HCT116 (cell line): ENCODE results near the gene SAP130. TPM values are rescaled to one million over a fixed set of nuclear protein-coding genes. Genes with fewer than 3 reads are reported as not detected.

Experiments used
- ATAC-seq: fragments of 200-7000 bp; cut with Tn5 transposase; 2 replicates; pipeline ENCODE4 v1.9.1; 2020; ENCODE audit warnings: mild to moderate bottlenecking, moderate library complexity
- BruUV-seq: library from RNA; stranded (reverse); fragments of 400-500 nt; replicated peaks from 2 replicates; lab custom pipeline; 2021; lab: Mats Ljungman, UMichigan
- CTCF ChIA-PET: fragments of 300-600 bp; sonication (Branson Sonifier 250); formaldehyde crosslinking; loops from one replicate; lab custom pipeline; 2021; ENCODE audit warnings: antibody characterized with exemption; lab: Charles Lee
- POLR2A ChIA-PET: fragments of 300-600, 350-600 bp; sonication (Branson Sonifier 250); formaldehyde crosslinking; loops from one replicate; lab custom pipeline; 2021; ENCODE audit warnings: antibody characterized with exemption; lab: Charles Lee
- RAD21 ChIA-PET, 2 experiments: fragments of 300-600 bp; sonication (Branson Sonifier 250); formaldehyde crosslinking; loops; one replicate each; lab custom pipeline; 2023; ENCODE audit warnings: low total read pairs in 2 of 2; ENCODE audit not compliant: uncharacterized antibody in 2 of 2, unreplicated experiment in 2 of 2, low non-redundant PET in 1 of 2; lab: Charles Lee
- DNase-seq: peaks from one replicate; pipeline ENCODE4 v3.0.0-alpha.2; 2010; ENCODE audit warnings: low read depth, low spot score
- H2AFZ ChIP-seq: fragments of 200-600 bp; shearing (Covaris generic), sonication (generic); 2 replicates; pipeline ENCODE4 v1.6.1; 2017; ENCODE audit warnings: low read depth, mixed run types, mixed read lengths, antibody characterized with exemption, low read length; ENCODE audit not compliant: poor library complexity, severe bottlenecking
- H3K27ac ChIP-seq: 2 replicates; pipeline ENCODE4 v1.5.1; 2012; ENCODE audit warnings: low read depth, low read length
- H3K27me3 ChIP-seq: fragments of 200-600 bp; sonication (generic); 2 replicates; pipeline ENCODE4 v1.6.1; 2016; ENCODE audit warnings: mixed run types, low read length, mixed read lengths; ENCODE audit not compliant: insufficient read depth
- H3K36me3 ChIP-seq, 2 experiments: fragments of 200-500 bp in 1 of 2; fragments of 200-600 bp in 1 of 2; sonication (Bioruptor generic) in 1 of 2; sonication (generic) in 1 of 2; 2 replicates each; pipeline versions ENCODE4 v1.5.1 to v1.6.1; 2014 to 2016; ENCODE audit warnings: low read length in 2 of 2, inconsistent platforms in 1 of 2, mixed read lengths in 1 of 2, mixed run types in 1 of 2; ENCODE audit not compliant: insufficient read depth in 2 of 2, control insufficient read depth in 1 of 2
- H3K4me1 ChIP-seq, 2 experiments: fragments of 200-600 bp in 1 of 2; sonication (generic) in 1 of 2; 2 replicates each; pipeline versions ENCODE4 v1.5.1 to v1.6.1; 2012 to 2017; ENCODE audit warnings: low read length in 2 of 2, inconsistent platforms in 1 of 2, mild to moderate bottlenecking in 1 of 2, mixed read lengths in 1 of 2, mixed run types in 1 of 2, moderate library complexity in 1 of 2; ENCODE audit not compliant: insufficient read depth in 2 of 2, control insufficient read depth in 1 of 2
- H3K4me2 ChIP-seq: fragments of 200-600 bp; sonication (generic); 2 replicates; pipeline ENCODE4 v1.6.1; 2017; ENCODE audit warnings: mixed run types, low read length, mixed read lengths
- H3K4me3 ChIP-seq, 2 experiments: fragments of 200-600 bp in 1 of 2; sonication (generic) in 1 of 2; replicated peaks in 1 of 2; 2 replicates each; pipeline ENCODE4 v1.5.1; 2011 to 2016; ENCODE audit warnings: low read length in 2 of 2, control low read depth in 1 of 2, low read depth in 1 of 2, mild to moderate bottlenecking in 1 of 2, mixed read lengths in 1 of 2, mixed run types in 1 of 2
- H3K79me2 ChIP-seq: fragments of 200-600 bp; sonication (generic); 2 replicates; pipeline ENCODE4 v1.6.1; 2017; ENCODE audit warnings: mild to moderate bottlenecking, mixed run types, low read length, moderate library complexity, mixed read lengths; ENCODE audit not compliant: insufficient read depth
- H3K9ac ChIP-seq: fragments of 200-600 bp; sonication (generic); 2 replicates; pipeline ENCODE4 v1.6.1; 2016; ENCODE audit warnings: low read length, mixed read lengths
- H3K9me2 ChIP-seq: fragments of 200-600 bp; sonication (generic), shearing (Covaris generic); 2 replicates; pipeline ENCODE4 v1.6.1; 2017; ENCODE audit warnings: mixed run types, mild to moderate bottlenecking, moderate library complexity; ENCODE audit not compliant: insufficient read depth
- H3K9me3 ChIP-seq, 2 experiments: fragments of 200-500 bp in 1 of 2; fragments of 200-600 bp in 1 of 2; sonication (Bioruptor generic) in 1 of 2; sonication (generic) in 1 of 2; 2 replicates each; pipeline ENCODE4 v1.6.1; 2014 to 2017; ENCODE audit warnings: low read length in 2 of 2, mixed read lengths in 2 of 2, inconsistent platforms in 1 of 2, low read depth in 1 of 2, mild to moderate bottlenecking in 1 of 2, mixed run types in 1 of 2, moderate library complexity in 1 of 2; ENCODE audit not compliant: control insufficient read depth in 1 of 2, insufficient read depth in 1 of 2
- H4K20me1 ChIP-seq: fragments of 200-600 bp; sonication (generic), shearing (Covaris generic); 2 replicates; pipeline ENCODE4 v1.6.1; 2017; ENCODE audit warnings: mixed run types, mild to moderate bottlenecking, moderate library complexity; ENCODE audit not compliant: insufficient read depth
- CBX3 ChIP-seq: IDR thresholded peaks from 2 replicates; pipeline ENCODE4 v1.6.1; 2012; ENCODE audit warnings: low read depth
- CEBPB ChIP-seq: IDR thresholded peaks from 2 replicates; pipeline ENCODE4 v1.6.1; 2012; ENCODE audit warnings: low read depth
- EGR1 ChIP-seq: IDR thresholded peaks from 2 replicates; pipeline ENCODE4 v1.6.1; 2012; ENCODE audit warnings: low read depth
- ELF1 ChIP-seq: IDR thresholded peaks from 2 replicates; pipeline ENCODE4 v1.6.1; 2012; ENCODE audit warnings: low read depth, borderline replicate concordance
- EZH2 ChIP-seq: fragments of 200-600 bp; sonication (generic); IDR thresholded peaks from 2 replicates; pipeline ENCODE4 v1.6.1; 2017; ENCODE audit warnings: antibody characterized with exemption, mixed run types
- FOSL1 ChIP-seq: IDR thresholded peaks from 2 replicates; pipeline ENCODE4 v1.6.1; 2012; ENCODE audit warnings: low read depth
- JUND ChIP-seq: IDR thresholded peaks from 2 replicates; pipeline ENCODE4 v1.6.1; 2012
- MAX ChIP-seq: IDR thresholded peaks from 2 replicates; pipeline ENCODE4 v1.6.1; 2012
- POLR2AphosphoS5 ChIP-seq: IDR thresholded peaks from 2 replicates; pipeline ENCODE4 v1.6.1; 2011; ENCODE audit warnings: mild to moderate bottlenecking, low read depth, low read length, moderate library complexity
- SP1 ChIP-seq: IDR thresholded peaks from 2 replicates; pipeline ENCODE4 v1.6.1; 2012; ENCODE audit warnings: low read depth
- TCF7L2 ChIP-seq: IDR thresholded peaks from 2 replicates; pipeline ENCODE4 v1.7.0; 2011; ENCODE audit warnings: borderline replicate concordance, inconsistent platforms; ENCODE audit not compliant: insufficient read depth, insufficient read length; ENCODE audit errors: extremely low read depth
- YY1 ChIP-seq: IDR thresholded peaks from 2 replicates; pipeline ENCODE4 v1.6.1; 2011; ENCODE audit warnings: low read length, low read depth, moderate library complexity, mild to moderate bottlenecking; ENCODE audit not compliant: insufficient replicate concordance; ENCODE audit errors: extremely low read depth
- ZBTB33 ChIP-seq: IDR thresholded peaks from 2 replicates; pipeline ENCODE4 v1.6.1; 2011; ENCODE audit warnings: mild to moderate bottlenecking, low read length, moderate library complexity; ENCODE audit not compliant: insufficient replicate concordance; ENCODE audit errors: extremely low read depth
- ZNF274 ChIP-seq: fragments of 200-500 bp; sonication (Bioruptor generic); IDR thresholded peaks from 2 replicates; pipeline ENCODE4 v1.6.1; 2014; ENCODE audit warnings: mild to moderate bottlenecking, low read depth, low read length, inconsistent platforms
- intact Hi-C: fragments of 100-400 bp; cut with micrococcal nuclease; formaldehyde crosslinking; loops from 2 replicates; pipeline ENCODE4 v1.10.0; 2022
- total RNA-seq: library from RNA; stranded (reverse); gene quantifications from one replicate; pipeline ENCODE4 v1.2.1, GENCODE V29; 2021; ENCODE audit not compliant: unreplicated experiment
- TF ChIP-seq, protein P1 (sequence below): IDR thresholded peaks from 2 replicates; pipeline ENCODE4 v1.6.1; 2012; ENCODE audit warnings: low read depth

The SAP130 gene
- total RNA-seq, 1 experiment from 2014 or later, result 29.5 TPM

GRCh38 chr2:127953128-127953718, 74.6 kb downstream of the SAP130 start (continued):
- TF ChIP-seq, protein P1, sequence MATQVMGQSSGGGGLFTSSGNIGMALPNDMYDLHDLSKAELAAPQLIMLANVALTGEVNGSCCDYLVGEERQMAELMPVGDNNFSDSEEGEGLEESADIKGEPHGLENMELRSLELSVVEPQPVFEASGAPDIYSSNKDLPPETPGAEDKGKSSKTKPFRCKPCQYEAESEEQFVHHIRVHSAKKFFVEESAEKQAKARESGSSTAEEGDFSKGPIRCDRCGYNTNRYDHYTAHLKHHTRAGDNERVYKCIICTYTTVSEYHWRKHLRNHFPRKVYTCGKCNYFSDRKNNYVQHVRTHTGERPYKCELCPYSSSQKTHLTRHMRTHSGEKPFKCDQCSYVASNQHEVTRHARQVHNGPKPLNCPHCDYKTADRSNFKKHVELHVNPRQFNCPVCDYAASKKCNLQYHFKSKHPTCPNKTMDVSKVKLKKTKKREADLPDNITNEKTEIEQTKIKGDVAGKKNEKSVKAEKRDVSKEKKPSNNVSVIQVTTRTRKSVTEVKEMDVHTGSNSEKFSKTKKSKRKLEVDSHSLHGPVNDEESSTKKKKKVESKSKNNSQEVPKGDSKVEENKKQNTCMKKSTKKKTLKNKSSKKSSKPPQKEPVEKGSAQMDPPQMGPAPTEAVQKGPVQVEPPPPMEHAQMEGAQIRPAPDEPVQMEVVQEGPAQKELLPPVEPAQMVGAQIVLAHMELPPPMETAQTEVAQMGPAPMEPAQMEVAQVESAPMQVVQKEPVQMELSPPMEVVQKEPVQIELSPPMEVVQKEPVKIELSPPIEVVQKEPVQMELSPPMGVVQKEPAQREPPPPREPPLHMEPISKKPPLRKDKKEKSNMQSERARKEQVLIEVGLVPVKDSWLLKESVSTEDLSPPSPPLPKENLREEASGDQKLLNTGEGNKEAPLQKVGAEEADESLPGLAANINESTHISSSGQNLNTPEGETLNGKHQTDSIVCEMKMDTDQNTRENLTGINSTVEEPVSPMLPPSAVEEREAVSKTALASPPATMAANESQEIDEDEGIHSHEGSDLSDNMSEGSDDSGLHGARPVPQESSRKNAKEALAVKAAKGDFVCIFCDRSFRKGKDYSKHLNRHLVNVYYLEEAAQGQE, result no peak
- TF ChIP-seq JUND, result no peak
- no peak for TF ChIP-seq CEBPB
- TF ChIP-seq EGR1, result no peak
- TF ChIP-seq, all 23 proteins: peak for 0

GRCh38 chr2:127951026-127951425, 76.8 kb downstream of the SAP130 start:
- H3K4me3 ChIP-seq, result no peak overlapping the region
- no peak for ATAC-seq
- H3K27ac ChIP-seq, result no peak overlapping the region
- H4K20me1 ChIP-seq, result no peaks in the 10 kb centered on the region
- ChIA-PET RAD21 (no interaction called here), CTCF (no interaction called here), POLR2A (no interaction called here)
- DNase-seq, result no peak
- no TSS peak for BruUV-seq
- no peaks in the 10 kb centered on the region for H3K4me1 ChIP-seq
- no peaks in the 10 kb centered on the region for H3K27me3 ChIP-seq
- TF ChIP-seq CBX3 (no peak), ZBTB33 (no peak), TCF7L2 (no peak), FOSL1 (no peak), POLR2AphosphoS5 (no peak), YY1 (no peak), ZNF274 (no peak), JUND (no peak), CEBPB (no peak), SP1 (no peak), MAX (no peak), ELF1 (no peak), EZH2 (no peak)
- no peak overlapping the region for H2AFZ ChIP-seq
- no peaks in the 10 kb centered on the region for H3K9me2 ChIP-seq
- intact Hi-C loops, result no loop called here
- H3K9ac ChIP-seq, result no peak overlapping the region
- H3K4me2 ChIP-seq, result no peak overlapping the region
- H3K79me2 ChIP-seq, result no peaks in the 10 kb centered on the region
- H3K36me3 ChIP-seq, result peaks cover 16 to 19% of the 10 kb centered on the region in 2 experiments; a peak in 2 of 4 replicates
- no peaks in the 10 kb centered on the region for H3K9me3 ChIP-seq
